ENCODE measurements around the gene CCNB1IP1. TPM values are rescaled to one million over a fixed set of nuclear protein-coding genes. Genes with fewer than 3 reads are reported as not detected.

CCNB1IP1 gene
- polyA plus RNA-seq, 12 donors = 29.4 to 82.6 (median 67.0) TPM; not detected in 1

Other genes with a start within 250 kb of the CCNB1IP1 start
- under 1 TPM in 5 of 12 donors, not detected in 7; 0.03 to 0.07 (median 0.04) TPM for gene OR4K17, start 222.5 kb downstream of the CCNB1IP1 start, polyA plus RNA-seq (ENCODE audit: insufficient read length in 12 of 12)
- gene OR4N5, start 194.5 kb downstream of the CCNB1IP1 start, polyA plus RNA-seq (ENCODE audit: insufficient read length in 12 of 12) = not detected
- gene OR11G2, start 142.4 kb downstream of the CCNB1IP1 start, polyA plus RNA-seq (ENCODE audit: insufficient read length in 12 of 12) = not detected
- not detected for gene OR11H6, start 109.6 kb downstream of the CCNB1IP1 start, polyA plus RNA-seq (ENCODE audit: insufficient read length in 12 of 12)
- gene OR11H7, start 104.3 kb downstream of the CCNB1IP1 start, polyA plus RNA-seq (ENCODE audit: insufficient read length in 12 of 12) = under 1 TPM in 7 of 12 donors, not detected in 5; 0.23 to 0.53 (median 0.35) TPM
- not detected for gene OR11H4, start 94.0 kb downstream of the CCNB1IP1 start, polyA plus RNA-seq (ENCODE audit: insufficient read length in 12 of 12)
- gene TTC5, start 27.3 kb downstream of the CCNB1IP1 start, polyA plus RNA-seq (ENCODE audit: insufficient read length in 12 of 12) = 10 to 100 TPM in 9 of 12 donors, 1 to 10 TPM in 2, not detected in 1; 8.5 to 14.9 (median 12.3) TPM
- 10 to 100 TPM in 11 of 12 donors, not detected in 1; 17.2 to 52.0 (median 34.6) TPM for gene PARP2, start 10.4 kb upstream of the CCNB1IP1 start, polyA plus RNA-seq (ENCODE audit: insufficient read length in 12 of 12)
- 10 to 100 TPM in 11 of 12 donors, not detected in 1; 12.3 to 23.8 (median 18.8) TPM for gene TEP1, start 80.2 kb upstream of the CCNB1IP1 start, polyA plus RNA-seq (ENCODE audit: insufficient read length in 12 of 12)
- gene KLHL33, start 102.9 kb upstream of the CCNB1IP1 start, polyA plus RNA-seq (ENCODE audit: insufficient read length in 12 of 12) = 1 to 10 TPM in 8 of 12 donors, under 1 TPM in 3, not detected in 1; 0.67 to 3.1 (median 1.6) TPM
- gene OSGEP, start 121.5 kb upstream of the CCNB1IP1 start, polyA plus RNA-seq (ENCODE audit: insufficient read length in 12 of 12) = 10 to 100 TPM in 11 of 12 donors, not detected in 1; 21.1 to 55.6 (median 37.7) TPM
- 100 to 1,000 TPM in 11 of 12 donors, not detected in 1; 131 to 222 (median 161) TPM for gene APEX1, start 121.9 kb upstream of the CCNB1IP1 start, polyA plus RNA-seq (ENCODE audit: insufficient read length in 12 of 12)
- gene PIP4P1, start 128.2 kb upstream of the CCNB1IP1 start, polyA plus RNA-seq (ENCODE audit: insufficient read length in 12 of 12) = 10 to 100 TPM in 11 of 12 donors, not detected in 1; 16.8 to 33.2 (median 21.7) TPM
- 10 to 100 TPM in 8 of 12 donors, 1 to 10 TPM in 3, not detected in 1; 8.0 to 19.0 (median 10.9) TPM for gene PNP, start 136.1 kb upstream of the CCNB1IP1 start, polyA plus RNA-seq (ENCODE audit: insufficient read length in 12 of 12)
- gene RNASE10, start 172.3 kb upstream of the CCNB1IP1 start, polyA plus RNA-seq (ENCODE audit: insufficient read length in 12 of 12) = under 1 TPM in 3 of 12 donors, not detected in 9; 0.12 to 0.39 (median 0.30) TPM
- not detected for gene RNASE9, start 227.8 kb upstream of the CCNB1IP1 start, polyA plus RNA-seq (ENCODE audit: insufficient read length in 12 of 12)